Effector CD4-positive, alpha-beta T cell (primary cell): Measurements from ENCODE around the gene HCFC2.
A peak's percentile ranks its signal among the peaks of the same experiment; 100 is the strongest.
"Not testable (repeated sequence)": the region's sequence is repeated elsewhere in the genome, so short reads cannot be mapped to it uniquely, and the experiment has no call there.

Experiments used
- DNase-seq: peaks from one replicate; pipeline ENCODE4 v3.0.0-alpha.2; 2020
- total RNA-seq: gene quantifications from one replicate; lab custom pipeline; 2026; lab: John Stamatoyannopoulos, UW

Gene HCFC2
- 21.6 reads per million, percentile 48 among the genes with 10 or more reads in this experiment for total RNA-seq

DNA sequence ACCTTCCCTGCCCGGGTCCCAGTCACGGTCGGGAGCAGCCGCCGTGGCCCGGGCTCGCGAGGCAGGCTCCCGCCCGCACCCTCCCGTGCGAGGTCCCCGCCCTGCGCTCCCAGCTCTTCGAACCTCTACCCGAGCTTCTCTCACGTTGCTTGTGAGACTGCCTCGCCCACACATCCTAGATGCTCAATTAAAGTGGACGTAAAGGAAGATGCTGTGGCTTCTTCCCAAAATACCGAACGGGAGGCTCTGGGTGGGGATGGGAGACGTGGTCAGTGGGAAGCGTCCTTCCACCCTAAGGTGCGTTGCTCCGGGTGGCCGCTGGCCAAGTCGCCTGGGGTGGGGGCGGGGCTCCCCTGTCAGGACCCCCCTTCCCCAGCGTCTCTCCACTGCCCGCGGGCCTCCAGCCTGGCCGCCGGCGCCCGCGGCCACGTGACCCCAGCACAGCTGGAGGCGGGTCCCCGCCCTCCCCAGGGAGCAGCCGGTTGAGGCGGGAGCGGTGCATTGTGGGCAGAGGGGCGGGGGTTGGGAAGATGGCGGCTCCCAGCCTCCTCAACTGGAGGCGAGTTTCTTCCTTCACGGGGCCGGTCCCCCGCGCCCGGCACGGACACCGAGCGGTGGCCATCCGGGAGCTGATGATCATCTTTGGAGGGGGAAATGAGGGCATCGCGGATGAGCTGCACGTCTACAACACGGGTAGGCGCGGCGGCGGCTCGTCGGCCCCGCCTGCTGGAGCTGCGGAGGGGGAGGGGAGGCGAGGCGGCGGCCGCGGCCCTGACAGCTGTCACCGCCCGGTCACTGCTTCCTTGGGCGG, at the start of gene HCFC2:
Gene HCFC2 (plus strand): TSS at position 501 of the 811 bp plus-strand sequence. CDS start 30 bp downstream, at position 531.
- peak; percentile 84 for DNase-seq

DNA sequence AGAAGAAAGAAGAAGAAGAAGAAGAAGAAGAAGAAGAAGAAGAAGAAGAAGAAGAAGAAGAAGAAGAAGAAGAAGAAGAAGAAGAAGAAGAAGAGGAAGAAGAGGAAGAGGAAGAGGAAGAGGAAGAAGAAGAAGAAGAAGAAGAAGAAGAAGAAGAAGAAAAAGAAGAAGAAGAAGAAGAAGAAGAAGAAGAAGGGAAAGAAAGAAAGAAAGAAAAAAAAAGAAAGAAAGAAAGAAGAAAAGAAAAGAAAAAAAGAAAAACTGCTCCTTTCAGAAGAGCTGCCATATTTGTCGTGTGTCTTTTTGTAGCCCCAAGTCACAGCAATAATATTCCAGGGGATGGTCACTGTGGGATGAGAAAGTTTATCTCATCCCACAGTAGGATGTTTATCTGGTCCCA, 42.5 kb upstream of the HCFC2 start:
- not testable (repeated sequence) for DNase-seq

DNA sequence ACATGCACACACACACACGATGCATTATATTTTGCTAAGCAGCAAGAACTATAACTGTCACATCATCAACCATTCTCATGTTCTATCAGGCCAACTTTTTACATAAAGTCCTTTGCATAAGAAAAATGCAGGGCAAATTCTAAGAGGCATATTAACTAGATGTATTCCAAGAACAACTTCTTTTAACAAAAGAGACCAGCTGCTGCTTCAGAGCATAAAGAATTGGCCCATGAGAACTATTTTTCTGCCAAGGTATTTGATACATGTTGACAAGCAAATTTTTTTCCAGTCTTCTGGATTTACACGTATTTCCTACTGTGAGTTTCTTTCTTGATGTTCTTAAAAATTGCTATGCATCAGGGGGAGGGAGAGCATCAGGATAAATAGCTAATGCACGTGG, 41.5 kb upstream of the HCFC2 start:
- DNase-seq, result no peak

DNA sequence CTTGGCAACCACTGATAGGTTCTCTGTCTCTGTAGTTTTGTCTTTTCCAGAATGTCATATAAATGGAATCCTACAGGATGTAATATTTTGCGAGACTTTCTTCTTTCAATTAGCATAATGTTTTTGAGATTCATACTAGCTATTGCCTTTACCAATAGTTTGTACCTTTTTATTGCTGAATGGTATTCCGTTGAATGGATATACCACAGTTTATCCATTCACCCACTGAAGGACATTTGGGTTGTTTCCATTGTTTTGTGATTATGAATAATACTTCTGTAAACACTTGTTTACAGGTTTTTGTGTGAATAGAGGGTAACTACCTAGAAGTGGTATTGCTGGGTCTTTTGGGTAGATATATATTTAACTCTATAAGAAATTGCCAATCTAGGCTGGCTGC, 40.6 kb upstream of the HCFC2 start:
- no peak for DNase-seq

DNA sequence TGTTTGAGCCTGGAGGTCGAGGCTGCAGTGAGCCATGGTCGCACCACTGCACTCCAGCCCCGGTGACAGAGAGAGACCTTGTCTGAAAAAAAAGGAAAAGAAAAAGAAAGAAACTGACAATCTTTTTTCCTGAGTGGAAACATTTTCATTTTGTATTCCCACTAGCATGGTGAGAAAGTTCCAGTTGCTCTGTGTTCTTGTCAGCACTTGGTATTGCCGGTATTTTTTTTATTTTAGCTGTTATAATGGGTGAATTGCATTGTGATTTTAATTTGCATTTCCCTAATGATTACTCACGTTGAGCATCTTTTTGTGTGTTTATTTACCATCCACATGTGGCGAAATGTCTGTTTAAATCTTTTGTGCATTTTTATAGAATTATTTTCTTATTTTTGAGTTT, 40.0 kb upstream of the HCFC2 start:
- no peak for DNase-seq

DNA sequence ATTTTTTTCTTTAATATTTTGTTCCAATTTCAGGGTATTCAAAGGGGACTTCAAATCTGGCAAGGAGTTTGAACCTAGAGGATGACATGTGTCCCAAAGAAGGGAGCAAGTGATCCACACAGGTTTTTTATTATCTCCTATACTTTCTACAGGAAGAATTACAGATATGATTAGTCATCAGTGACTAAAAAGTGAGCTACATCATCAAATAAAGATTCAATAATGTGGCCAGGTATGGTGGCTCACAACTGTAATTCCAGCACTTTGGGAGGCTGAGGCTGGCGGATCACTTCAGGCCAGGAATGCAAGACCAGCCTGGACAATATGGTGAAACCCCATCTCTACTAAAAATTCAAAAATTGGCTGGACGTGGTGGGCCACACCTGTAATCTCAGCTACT, 38.6 kb upstream of the HCFC2 start:
- no peak for DNase-seq

DNA sequence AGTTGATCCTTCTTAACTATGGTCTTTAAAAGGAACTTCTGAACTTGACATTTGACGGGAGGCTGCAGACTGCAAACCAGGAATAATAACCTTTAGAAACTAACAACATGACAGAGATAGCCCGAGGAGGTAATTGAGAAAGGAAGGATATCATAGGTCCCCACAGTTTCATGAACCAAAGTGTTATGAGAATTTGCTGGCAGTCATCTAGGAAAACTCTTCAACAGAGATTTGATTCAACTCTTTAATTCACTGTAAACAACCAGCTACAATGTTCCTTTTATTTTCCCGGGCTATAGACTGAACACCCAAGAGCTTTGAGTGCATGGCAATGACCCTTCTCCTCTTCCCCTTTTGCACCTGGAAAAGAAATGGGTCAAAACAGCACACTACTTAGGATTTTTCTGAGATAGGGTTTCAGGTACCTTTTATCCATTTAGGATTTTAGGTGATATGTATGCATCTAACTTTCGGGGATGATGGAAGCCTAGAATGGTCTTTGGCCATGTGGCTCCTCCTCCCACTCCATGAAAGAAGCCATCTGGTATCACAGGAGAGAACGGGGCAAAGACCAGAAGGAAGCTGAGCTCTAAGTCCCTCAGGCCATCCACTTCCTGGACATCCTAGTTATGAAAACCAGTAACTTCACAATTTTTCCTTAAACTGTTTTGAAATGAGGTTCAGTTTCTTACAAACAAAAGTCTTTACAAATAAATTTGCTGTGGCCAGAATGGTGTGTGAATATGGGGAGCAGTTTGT, 37.3 kb upstream of the HCFC2 start:
- no peak for DNase-seq

DNA sequence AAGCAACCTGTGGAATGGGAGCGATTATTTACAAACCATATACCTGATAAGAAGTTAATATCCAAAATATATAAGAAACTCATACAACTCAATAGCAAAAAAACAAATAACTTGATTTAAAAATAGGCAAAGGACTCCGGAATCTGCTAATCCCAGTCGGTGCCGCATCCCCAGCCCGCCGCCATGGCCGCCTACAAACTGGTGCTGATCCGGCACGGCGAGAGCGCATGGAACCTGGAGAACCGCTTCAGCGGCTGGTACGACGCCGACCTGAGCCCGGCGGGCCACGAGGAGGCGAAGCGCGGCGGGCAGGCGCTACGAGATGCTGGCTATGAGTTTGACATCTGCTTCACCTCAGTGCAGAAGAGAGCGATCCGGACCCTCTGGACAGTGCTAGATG, 33.7 kb upstream of the HCFC2 start:
- not testable (repeated sequence) for DNase-seq

DNA sequence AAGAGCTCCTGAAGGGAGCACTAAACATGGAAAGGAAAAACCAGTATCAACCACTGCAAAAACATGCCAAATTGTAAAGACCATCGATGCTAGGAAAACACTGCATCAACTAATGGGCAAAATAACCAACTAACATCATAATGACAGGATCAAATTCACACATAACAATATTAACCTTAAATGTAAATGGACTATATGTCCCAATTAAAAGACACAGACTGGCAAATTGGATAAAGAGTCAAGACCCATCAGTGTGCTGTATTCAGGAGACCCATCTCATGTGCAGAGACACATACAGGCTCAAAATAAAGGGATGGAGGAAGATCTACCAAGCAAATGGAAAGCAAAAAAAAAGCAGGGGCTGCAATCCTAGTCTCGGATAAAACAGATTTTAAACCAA, 28.2 kb upstream of the HCFC2 start:
- not testable (repeated sequence) for DNase-seq

DNA sequence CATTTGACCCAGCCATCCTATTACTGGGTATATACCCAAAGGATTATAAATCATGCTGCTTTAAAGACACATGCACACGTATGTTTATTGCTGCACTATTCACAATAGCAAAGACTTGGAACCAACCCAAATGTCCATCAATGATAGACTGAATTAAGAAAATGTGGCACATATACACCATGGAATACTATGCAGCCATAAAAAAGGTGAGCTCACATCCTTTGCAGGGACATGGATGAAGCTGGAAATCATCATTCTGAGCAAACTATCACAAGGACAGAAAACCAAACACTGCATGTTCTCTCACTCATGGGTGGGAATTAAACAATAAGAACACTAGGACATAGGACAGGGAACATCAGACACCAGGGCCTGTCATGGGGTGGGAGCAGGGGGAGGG, 24.6 kb upstream of the HCFC2 start:
- DNase-seq, result not testable (repeated sequence)

DNA sequence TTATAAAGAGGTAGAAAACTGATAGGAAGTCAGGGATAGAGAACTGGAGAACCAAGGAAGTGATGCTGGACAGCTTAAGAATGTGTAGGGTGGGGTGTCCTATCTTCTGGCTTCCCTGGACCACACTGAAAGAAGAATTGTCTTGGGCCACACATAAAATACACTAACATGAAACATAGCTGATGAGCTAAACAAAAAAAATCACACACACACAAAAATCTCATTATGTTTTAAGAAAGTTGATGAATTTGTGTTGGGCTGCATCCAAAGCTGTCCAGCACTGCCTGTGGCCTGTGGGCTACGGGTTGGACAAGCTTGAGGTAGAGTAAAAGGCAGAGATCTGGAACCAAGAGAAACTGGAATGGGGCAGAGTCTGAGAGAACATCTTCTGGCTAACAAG, 21.8 kb upstream of the HCFC2 start:
- DNase-seq, result no peak

DNA sequence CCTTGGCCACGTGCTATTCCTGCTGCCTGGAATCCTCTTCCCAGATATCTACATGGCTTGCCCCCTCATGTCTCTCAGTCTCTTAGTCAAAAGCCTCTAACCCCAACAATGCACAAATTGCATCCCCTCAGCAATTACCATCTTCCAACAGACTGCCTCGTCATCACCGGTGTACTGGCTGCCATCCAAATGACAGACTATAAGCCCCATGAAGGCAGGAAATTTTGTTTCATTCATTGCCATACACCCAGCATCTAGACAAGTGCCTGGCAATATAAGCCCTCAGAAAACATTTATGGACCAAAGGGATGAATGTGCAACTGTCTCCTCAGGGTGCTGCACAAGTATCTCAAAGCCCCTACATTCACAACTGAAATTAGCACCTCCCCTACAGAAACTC, 20.2 kb upstream of the HCFC2 start:
- no peak for DNase-seq

DNA sequence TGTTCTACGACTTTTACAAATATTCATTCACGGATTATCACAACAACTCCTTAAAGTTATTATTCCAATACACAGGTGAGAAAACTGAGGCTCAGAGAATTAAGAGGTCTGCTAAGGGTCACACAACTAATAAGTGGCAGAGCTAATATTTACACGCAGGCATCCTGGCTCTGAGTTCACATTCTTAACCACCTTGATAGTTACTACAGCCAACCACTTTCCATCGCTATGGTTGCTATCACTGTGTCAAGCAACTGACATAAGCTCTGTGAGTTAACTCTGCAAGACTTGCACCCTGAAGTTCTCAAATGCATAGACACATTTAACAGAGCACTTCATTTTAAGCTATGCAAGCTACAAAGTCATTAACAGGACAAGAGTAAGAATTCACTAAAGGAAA, 18.0 kb upstream of the HCFC2 start:
- no peak for DNase-seq

DNA sequence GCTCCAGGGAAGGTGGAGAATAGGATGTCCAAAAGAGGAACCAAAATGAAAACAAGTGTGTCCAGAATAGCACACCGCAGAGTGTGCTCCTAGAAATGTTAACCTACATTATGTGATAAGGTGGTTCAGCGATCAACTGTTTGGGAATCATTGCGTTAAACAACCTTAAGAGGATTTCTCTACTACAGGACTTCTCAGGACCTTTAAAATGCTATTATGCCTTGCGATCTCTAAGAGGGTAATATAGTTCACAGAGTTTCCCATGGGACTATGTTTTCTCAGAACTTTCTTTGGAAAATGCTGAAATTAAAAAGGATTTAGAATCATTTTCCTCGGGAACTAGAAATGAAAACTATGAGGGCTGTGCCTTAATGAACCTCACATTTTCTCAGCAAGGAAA, 16.2 kb upstream of the HCFC2 start:
- no peak for DNase-seq

DNA sequence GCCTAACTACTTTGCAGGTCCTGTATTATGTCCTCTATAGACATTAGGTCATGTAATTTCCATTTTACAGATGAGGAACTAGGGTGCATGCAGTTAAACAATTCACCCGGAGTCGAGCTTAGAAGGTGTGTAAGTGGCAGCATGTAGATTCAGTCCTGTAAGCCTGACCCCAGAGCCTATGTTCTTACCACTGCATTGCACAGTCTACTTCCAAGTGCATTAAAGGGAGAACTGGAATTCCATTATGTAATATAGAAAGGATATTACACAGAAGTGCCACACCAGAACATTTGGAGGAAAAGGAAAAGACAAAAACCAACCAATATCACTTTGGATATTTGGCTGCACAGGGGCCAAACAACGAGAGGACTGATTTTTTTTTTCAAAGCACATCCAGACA, 15.5 kb upstream of the HCFC2 start:
- DNase-seq, result no peak

DNA sequence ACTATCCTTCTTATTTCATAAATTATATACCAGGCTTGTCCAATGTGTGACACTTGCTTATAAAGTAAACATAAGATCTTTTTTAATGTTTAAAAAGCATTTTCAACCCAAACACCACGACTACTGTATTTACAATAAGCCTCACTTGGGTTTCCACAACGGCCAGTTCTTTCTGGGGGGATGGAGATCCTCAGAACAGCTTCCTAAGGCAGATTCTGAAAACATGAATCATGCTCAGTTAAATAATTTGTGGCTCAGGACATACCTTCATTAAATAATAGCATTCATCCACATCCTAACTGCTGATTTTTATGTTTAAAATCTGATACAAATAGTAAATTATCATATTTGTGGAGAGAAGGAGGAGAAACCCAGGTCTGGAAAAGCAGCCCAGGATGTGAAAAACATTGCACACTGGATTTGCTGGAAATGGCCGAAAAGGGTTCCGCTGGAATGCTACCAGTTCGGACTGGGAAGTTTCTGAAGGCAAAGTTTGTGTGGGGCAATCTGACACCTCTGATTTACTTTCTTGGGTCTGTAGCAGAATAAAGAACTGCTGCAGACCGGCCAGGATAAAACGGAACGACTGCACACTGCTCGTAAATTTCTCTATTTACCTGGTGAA, 14.9 kb upstream of the HCFC2 start:
- DNase-seq, result no peak

DNA sequence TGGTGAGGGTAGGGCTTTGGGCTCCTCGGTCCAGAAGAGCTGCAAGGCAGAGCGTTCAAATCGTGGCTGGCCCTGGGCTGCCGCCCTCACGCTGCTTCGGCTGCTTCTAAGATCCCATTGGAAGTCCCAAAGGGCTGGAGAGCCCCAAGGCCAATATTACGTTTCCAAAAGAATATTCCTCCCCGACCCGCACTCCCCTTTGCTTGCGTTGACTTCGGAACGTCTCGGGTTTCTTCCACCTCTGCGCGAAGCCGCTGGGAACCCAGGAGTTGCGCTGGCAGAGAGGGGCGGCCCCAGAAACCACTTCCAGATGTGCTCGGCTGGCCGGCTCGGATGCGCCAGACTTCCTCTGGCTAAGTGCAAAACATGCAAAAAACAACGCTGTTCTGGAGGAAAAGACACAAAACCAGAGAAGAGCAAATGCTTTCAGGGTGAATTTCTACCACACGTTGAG, 14.4 kb upstream of the HCFC2 start, which contains the start of gene GLT8D2:
Gene GLT8D2 (minus strand): TSS at position 285 of the 454 bp plus-strand sequence. CDS start 30,539 bp downstream, outside the sequence.
- no peak for DNase-seq

DNA sequence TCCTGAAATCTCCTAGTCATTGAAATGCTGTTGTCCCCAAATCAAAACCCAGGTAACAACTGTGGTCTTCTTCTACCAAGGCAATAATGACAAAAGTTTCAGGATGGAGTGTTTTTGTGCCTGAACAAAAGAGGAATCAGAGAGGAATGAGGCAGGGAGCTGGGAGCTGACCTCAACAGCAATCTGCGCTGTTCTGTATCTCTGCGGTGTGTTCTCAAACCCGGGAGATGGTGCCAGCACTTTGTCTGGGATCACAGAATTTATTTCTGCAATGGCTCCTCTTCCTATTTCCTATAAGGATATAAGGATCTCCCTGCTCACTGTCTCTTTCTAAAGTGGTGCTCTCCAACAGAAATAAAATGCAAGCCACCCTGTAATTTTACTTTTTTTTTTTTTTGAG, 13.9 kb upstream of the HCFC2 start:
- DNase-seq, result no peak

DNA sequence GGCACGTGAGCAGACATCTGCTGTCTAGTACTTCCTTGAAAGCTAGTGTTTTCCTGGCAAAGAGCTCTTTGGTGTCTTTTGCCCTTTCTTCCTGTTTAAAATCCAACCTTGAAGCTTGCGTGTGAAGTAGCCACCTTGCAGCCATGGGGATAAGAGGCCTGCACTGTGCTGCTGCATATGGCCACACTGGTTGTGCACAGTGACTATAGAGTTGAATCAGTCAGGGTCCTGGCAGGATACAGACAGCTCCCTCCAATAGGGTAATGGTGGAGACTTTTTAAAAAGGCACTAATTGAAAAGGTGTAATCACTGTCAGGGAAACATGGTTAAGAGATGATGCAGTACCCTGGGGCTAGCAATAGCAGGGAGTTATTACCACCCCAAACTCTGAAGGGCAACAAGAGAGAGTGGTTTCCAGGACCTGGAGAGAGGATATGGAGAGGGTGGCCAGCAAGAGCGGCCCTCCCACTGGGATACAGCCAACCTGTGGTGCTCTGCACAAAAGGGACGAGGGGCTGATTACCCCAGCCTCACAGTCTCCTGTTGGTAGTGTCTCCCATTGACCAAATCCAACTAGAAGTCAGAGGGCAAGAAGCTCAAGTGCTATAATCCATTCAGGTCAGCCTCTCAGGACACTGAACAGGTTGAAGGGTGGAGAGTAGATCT, 9.5 kb upstream of the HCFC2 start:
- no peak for DNase-seq

DNA sequence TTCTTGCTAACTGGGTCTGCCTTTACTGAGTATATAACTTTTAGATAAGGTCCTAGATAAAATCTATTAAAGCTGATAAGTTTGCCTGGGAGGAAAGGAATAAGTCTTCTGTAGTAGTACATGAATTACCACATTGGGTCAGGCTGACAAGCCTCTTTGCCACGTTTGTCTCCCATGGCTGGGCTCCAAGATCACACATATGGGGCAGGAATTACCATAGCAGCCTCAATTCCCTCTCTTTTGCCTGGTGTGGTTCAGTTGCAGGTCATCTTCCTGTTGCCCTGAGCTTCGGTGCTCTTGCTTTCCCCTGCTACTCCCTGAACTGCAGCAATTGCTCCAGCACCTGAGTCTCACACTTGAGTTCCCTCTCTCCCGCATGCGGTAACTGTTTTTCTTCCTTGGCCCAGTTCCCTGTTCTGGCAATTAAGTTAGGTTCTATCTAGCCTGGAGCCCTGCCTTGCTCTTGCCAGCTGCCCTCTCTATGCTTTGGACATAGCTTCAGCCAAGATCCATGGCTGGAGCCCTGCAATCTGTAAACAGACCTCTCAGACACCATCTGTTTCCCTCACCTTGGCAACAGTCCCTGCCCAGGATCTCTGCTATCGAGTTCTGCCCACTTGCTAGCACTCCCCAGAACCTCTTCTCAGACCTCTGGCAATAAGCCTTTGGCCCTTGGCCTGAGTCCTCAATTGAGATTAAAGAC, 8.5 kb upstream of the HCFC2 start:
- no peak for DNase-seq

DNA sequence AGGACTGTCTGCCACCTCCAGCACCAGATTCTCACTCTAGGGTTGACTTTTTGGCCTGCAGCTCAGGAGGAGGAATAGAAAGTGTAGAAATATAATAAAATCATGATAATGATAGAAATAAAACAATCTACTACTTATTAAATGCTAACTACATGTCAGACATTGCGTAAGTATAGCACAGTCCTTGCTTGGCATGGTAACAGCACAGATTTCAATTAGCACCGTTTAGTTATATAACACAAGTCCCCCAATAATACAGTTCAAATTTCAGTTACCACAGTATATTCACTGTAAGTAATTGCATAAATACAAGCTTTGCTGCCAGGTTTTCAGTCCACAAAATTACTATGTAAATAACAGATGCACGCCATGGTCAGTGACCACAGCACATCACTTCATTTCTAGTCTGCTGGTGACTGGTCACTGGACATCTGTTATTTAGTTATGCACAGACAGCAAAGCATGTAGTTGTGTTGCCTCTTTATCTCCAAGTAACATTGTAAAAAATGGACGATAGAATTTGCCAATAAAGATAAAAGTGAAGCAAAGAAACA, 7.8 kb upstream of the HCFC2 start:
- DNase-seq, result no peak

DNA sequence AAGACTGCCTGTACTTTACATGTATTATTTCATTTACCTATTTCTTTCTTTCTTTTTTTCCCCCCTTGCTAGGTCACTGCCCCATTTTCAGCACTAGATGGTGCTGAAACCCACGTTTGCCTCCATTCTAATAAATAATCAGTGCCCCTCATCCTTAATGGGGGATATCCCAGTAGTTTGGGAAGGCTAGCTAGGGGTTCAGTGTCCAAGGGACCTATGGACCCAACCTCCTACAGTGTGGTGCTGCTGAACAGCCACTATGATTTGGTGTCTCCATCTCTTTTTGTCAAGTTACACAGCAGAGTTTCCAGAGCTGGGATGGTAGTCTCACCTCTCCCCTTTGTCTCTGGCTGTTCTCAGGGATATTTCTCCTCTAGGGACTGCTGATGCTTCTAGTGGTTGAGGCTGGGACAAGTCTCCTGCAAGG, 6.5 kb upstream of the HCFC2 start:
- DNase-seq, result no peak
